Erythroblast (primary cell): ENCODE data around the gene MTSS2.

Experiments used
- DNase-seq, 2 experiments: peaks; one replicate each; lab custom pipeline; 2025; lab: John Stamatoyannopoulos, UW
- GATA1 ChIP-seq: IDR thresholded peaks from 2 replicates; pipeline ENCODE4 v1.6.1; 2011; ENCODE audit warnings: low read depth, mild to moderate bottlenecking, control low read depth, low read length, moderate library complexity
- POLR2A ChIP-seq: IDR thresholded peaks from 2 replicates; pipeline ENCODE4 v1.6.1; 2011; ENCODE audit warnings: mild to moderate bottlenecking, low read length

Gene MTSS2

DNA sequence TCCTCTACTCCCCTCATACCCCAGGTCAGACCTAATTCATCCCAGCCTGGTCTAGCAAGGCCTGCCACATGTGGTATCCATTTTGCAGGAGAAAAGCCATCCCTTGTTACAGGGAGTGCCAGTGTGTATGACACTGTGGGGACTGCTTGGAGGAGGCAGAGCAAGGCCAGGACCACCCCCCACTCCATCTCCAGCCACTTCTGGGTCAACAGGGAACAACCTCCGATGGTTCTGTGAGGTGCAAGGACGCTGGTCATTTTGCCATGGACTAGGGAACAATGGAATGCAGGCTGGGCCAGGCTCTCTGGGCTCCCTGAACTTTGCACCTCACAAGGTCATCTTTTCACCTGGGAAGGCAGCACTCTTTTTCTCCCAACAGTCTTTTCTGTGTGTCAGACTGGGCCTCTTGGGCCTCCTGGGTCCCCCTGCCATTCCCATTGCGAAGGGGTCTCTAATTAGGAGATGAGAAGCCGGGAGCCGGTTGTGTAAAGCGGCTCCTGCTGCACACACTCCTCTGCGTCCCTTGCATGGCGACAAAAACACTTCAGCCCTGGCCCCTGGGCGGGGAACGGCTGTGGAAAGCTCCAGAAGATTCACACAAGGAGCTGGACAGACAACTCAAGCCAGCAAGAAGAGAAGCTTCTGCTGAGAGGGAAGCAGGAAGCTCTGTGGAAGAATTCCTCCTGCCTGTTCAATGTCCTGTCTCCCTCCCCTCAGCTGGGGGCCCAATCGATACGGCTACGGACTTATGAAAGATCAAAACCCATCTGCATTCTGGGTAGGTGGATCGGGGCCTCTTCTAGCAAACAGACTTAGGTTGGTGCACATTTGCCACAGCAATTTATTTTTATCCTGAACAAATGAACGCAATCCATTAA is 38.5 kb upstream of the MTSS2 start:
- no peak for TF ChIP-seq GATA1
- TF ChIP-seq POLR2A, result no peak
- DNase-seq, result no peak

DNA sequence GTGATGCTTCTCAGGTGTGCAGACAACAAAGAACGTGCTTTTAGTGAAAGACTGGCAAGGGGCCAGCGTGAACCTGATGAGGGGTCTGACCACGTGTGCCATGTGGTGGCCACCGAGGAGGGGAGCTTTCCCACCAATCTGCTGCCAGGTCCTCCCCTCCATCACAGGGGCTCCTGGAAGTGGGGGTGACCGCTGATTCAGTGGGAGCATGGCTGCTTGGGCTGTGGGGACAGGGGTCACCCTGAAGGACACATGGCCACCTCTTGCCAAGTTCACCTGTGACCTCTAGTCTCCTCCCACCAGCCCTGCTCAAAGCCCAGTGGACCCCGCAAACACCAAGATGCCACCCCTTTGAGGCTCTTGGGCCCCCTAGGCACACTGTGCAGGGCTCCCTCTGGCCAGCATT is 37.9 kb upstream of the MTSS2 start:
- no peak for DNase-seq
- TF ChIP-seq POLR2A (no peak), GATA1 (no peak)

DNA sequence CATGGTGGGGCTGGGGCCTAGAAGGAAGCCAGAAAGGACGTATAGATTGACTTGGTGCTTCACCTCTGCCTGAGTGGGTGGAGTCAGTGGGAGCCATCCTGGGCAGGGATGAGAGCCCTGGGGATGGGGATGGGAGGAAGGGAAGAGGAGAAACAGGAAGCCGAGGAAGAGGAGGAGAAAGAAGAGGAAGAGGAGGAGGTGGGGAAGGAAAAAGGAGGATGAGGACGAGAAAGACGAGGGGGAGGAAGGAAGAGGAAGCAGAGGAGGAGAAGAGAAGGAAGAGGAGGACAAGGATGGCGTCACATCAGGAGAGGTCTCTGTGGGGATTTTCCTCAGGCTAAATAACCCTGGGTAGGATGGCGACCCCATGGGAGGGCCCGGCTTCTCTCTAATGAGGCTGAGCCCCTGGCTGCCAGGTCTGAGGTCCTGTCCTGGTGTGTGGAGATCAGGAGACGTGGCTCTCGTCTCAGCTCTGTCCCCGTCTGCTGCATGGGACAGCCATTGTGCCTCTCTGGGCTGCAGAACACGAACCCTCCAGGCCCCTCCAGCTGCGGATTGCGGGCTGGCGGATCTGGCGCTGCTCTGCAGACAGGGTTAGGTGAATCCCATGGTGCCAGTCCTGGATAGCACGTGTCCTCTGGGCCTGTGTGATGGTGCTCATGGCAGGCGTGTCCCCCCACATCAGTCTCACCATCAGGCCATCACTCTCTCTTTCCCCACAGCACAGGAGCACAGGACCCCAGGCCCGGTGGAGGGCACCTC is 35.5 kb upstream of the MTSS2 start:
- TF ChIP-seq GATA1, result no peak
- TF ChIP-seq POLR2A, result no peak
- no peak for DNase-seq

DNA sequence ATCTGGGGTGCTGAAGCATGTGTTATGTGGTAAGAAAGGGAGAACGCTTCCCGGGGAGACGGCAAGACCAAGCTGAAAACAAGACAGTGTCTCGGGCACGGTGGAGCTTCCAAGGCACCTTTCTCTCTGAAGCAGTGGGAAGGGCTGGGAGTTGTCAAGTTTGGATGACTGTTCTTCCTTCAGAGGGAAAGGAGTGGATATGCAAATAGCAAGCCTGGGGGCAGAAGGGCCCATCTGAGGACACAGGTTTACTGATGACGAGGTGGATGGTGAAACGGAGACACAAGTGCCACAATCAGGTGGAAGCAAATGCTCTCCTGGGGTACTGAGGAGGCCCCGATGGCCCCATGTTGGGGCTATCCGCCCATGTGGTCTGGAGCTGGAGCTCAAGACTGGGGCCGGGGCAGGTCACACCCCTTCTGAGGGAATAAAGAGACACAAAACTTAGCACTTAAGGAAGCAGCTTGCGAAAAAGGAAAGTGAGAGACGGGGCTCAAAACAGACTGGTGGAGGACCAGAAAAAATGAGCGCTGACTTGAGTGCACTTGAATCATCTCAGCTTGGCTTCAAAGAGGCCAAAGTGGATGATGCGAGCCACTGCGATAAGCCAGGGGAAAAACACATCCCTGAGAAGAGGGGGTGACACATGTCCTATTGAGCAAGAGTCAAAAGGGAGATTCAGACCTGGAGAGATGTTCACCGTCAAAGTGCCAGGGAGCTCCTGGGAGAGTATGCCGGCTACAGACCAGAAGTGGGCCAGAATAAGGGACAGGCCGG is 34.8 kb upstream of the MTSS2 start:
- no peak for DNase-seq
- TF ChIP-seq GATA1 (no peak), POLR2A (no peak)

DNA sequence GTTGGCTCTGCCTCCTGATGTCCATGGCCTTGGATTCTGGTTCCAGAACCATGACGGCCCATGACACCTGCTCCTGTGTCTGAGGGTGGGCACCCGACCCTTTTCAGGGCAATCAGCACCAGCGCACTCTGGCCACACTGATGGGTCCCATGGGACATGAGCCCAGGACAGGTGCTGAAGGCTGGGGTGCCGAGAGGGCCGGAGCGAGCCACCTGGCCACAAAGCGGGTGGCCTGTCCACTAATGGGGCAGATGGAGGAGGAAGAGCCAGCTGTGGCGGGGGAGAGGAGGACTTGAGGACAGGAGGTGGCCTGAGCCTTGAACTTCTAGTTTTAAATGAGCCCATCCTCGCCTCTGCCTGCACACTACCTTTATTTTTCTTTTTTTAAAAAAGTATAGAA is 31.2 kb upstream of the MTSS2 start:
- no peak for TF ChIP-seq GATA1
- TF ChIP-seq POLR2A, result no peak
- no peak for DNase-seq

DNA sequence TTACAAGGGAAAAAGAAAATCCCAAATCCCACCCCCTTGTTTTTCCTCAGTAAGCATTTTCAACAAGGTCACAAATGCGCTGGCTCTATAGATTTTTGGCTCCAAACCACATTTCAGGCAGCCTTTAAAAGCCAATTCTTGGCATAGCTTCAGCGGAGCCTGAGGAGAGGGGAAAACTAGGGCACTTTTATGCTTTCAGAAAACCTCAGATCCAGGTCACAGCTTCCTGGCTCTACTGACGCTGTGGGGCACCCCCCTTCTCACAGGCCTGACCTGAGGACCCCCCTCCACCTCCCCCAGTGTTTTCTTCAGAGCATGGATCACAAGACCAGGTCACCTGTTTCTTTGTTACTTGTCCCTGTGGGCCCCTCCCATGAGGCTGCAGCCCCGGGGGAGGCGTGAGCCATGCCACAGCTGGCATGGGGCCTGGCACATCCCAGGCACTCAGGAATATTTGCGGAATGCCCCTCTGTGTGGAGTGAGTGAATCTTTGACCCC is 30.1 kb upstream of the MTSS2 start:
- no peak for DNase-seq
- no peak for TF ChIP-seq POLR2A
- no peak for TF ChIP-seq GATA1

DNA sequence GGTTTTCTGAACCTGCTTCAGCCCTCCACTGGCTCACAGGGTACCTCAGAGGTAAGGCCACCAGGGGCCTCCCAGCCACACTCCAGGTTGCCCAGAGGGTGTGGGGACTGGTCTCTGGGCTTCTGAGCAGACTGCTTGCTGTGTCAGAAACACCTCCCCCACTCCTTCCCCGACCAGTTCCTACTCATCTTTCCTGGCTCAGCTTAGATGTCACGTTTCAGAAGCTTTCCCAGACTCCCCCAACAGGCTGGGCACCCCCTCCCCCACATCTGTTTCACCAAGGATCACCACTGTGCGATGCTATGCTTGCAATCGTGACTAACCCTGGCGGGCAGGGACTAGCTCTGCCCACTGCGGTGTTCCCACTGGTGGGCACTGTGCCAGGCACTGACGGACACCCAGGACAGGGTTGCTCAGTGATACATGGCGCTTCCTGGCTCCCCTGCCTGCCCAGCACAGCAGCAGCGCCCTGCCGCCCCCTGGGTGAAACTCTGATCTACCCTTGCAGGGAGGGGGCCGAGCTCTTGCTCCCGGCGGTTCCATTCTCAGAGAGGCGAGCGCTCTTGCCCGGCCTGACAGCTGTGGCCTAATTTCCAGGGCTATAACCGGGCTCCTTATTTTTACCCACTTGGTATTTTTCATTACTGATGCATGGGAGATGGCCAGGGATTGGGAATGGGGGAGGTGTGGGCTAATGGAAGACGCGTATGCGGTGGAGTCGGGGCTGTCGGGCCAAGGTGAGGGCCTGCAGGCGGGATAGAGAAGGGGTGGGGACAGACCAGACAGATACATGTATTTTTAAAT is 29.4 kb upstream of the MTSS2 start:
- no peak for TF ChIP-seq POLR2A
- TF ChIP-seq GATA1, result no peak
- DNase-seq, result no peak

DNA sequence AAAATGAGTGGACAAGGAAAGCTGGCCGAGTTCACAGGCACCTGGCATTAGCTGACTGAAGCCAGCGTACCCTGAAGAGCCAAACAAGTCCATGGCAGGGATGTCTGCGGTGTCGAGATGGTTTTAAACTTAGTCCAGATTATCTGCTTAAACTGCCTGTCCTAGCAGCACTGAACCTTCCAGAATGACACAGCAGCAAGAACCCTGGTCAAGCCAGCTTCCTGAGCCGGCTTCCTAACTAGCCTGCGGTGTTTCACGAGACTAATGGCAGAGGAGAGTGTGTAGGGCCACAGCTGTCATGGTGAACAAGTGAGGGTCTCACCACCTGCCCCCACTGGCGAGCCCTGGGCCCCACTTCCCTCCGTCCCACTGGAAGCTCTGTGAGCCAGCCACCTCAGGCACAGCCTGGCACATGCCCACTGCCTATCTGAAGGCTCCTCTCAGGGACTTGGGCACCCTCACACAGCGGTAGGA is 28.8 kb upstream of the MTSS2 start:
- no peak for DNase-seq
- TF ChIP-seq POLR2A, result no peak
- no peak for TF ChIP-seq GATA1

DNA sequence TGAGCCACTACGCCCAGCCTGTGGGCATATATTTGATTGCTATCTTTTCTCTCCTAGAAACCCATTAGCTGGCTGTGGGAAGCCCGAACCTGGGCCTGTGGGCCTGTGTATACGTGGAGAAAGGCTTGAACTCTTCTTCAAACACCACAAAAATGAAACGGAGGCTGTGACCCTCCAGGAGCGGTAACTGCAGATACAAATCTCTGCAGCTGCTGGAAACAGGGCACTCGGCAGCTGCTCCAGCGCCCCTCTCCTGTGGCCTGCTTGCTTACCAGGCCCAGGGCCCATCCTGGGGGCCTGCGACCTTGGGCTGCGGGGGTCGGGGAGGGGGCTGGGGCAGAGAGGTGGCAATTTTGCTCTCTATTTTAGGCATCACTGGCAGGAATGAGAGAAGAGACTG is 28.0 kb upstream of the MTSS2 start:
- TF ChIP-seq GATA1 (no peak), POLR2A (no peak)
- no peak for DNase-seq

DNA sequence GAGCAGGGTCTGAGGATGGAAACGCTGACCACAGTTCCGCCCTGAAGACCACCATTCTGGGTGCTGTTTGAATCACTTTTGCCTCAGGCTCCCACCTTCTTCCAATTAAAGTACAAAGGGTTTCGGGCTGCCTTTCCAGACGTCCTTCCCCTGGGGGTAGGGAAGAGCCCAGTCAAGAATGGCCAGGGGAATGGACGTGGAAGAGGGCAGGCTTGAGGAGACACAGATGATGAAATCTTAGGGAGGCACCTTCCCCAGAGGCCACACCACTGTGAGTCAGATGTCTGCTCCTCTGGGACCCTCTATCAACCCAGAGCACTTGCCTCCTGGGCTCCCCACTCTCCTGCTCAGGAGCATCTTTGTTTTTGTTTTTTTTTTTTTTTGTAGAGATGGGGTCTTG is 27.5 kb upstream of the MTSS2 start:
- TF ChIP-seq GATA1 (no peak), POLR2A (no peak)

DNA sequence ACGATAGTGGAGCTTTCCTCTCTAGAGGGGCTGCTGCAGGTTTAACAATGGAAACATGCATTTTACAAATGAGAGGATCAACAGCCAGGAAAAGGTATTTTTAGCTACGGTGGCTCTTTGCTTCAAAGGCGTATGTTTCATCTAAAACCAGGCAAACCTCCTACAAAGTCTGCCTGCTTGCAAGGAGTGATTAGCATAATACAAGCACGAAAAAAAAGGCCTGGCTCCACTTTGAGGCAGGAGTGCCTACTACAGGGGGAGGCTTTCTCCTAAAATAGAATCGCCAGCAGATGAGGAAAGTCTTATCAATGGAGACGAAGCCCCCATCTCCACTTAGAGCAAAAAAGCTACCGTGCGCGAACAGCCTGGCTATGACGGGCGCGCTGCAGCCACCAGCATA is 27.1 kb upstream of the MTSS2 start:
- TF ChIP-seq POLR2A, result no peak
- no peak for TF ChIP-seq GATA1

More for the DNA sequence above, 27.5 kb upstream of the MTSS2 start:
- DNase-seq, result peak in 1 of 2 experiments; percentile 19

DNA sequence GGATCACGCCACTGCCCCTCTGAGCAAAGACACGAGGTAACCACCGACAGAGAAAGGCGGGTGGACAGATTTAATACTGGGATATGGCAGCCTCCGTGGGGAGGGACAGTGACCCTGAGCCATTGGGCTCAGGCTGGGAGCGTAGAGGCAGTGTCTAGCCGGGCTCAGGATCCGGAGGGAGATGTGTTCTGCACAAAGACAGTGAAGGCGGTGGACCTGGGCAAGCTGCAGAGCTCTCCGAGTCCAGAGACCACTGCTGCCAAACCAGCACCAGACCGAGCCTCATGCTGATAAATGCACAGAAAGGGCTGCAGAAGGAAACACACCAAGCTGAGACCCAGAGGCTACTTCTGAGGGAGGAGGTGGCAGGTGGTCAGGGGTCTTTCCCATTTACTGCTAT is 26.5 kb upstream of the MTSS2 start:
- TF ChIP-seq POLR2A (no peak), GATA1 (no peak)
- no peak for DNase-seq

More for the DNA sequence above, 27.1 kb upstream of the MTSS2 start:
- DNase-seq, result no peak
